OCI-LY3 (cell line): Measurements from ENCODE around the gene CSTB.

Experiments used
- H2AFZ ChIP-seq: fragments of 200-600, 300-600 bp; shearing (Covaris generic); 2 replicates; pipeline ENCODE4 v1.6.0; 2014; ENCODE audit warnings: antibody characterized with exemption, low read depth, low read length
- H3K27ac ChIP-seq: fragments of 200-600, 300-600 bp; sonication (generic); 2 replicates; pipeline ENCODE4 v1.5.1; 2014; ENCODE audit warnings: mild to moderate bottlenecking, low read length, moderate library complexity, mixed read lengths
- H3K27me3 ChIP-seq: fragments of 200-600, 300-600 bp; sonication (generic); 2 replicates; pipeline ENCODE4 v1.6.1; 2014; ENCODE audit warnings: low read depth, low read length, mixed read lengths
- H3K36me3 ChIP-seq: fragments of 200-600, 300-600 bp; sonication (generic); replicated peaks from 2 replicates; pipeline ENCODE3; 2014; ENCODE audit warnings: low read depth, low read length, mixed read lengths
- H3K4me1 ChIP-seq: fragments of 300-600, 200-600 bp; sonication (generic); 2 replicates; pipeline ENCODE4 v1.6.1; 2014; ENCODE audit warnings: low read length, mixed read lengths
- H3K4me2 ChIP-seq: fragments of 200-600, 300-600 bp; sonication (generic); 2 replicates; pipeline ENCODE4 v1.6.1; 2014; ENCODE audit warnings: low read length, mixed read lengths
- H3K4me3 ChIP-seq: fragments of 300-600, 200-600 bp; sonication (generic); 2 replicates; pipeline ENCODE4 v1.5.1; 2014; ENCODE audit warnings: antibody characterized with exemption, mild to moderate bottlenecking, low read length, moderate library complexity
- H3K79me2 ChIP-seq: fragments of 300-600, 200-600 bp; shearing (Covaris generic); 2 replicates; pipeline ENCODE4 v1.6.1; 2014; ENCODE audit warnings: mild to moderate bottlenecking, low read length, mixed read lengths
- H3K9ac ChIP-seq: fragments of 300-600, 200-600 bp; shearing (Covaris generic); 2 replicates; pipeline ENCODE4 v1.6.0; 2014; ENCODE audit warnings: mild to moderate bottlenecking, low read length, moderate library complexity
- H3K9me3 ChIP-seq: fragments of 200-600, 300-600 bp; shearing (Covaris generic); 2 replicates; pipeline ENCODE4 v1.6.1; 2014; ENCODE audit warnings: low read length, mixed read lengths; ENCODE audit not compliant: insufficient read depth
- H4K20me1 ChIP-seq: fragments of 200-600, 300-600 bp; sonication (generic); 2 replicates; pipeline ENCODE4 v1.6.1; 2016; ENCODE audit warnings: low read length, mixed read lengths; ENCODE audit not compliant: insufficient read depth
- CTCF ChIP-seq: fragments of 200-600, 300-600 bp; sonication (generic); IDR thresholded peaks from 2 replicates; pipeline ENCODE4 v1.5.1; 2014; ENCODE audit warnings: antibody characterized with exemption, low read length, low read depth
- EZH2phosphoT487 ChIP-seq: fragments of 200-600 bp; shearing (Covaris generic); IDR thresholded peaks from 2 replicates; pipeline ENCODE4 v1.6.1; 2018; ENCODE audit warnings: antibody characterized with exemption, mixed run types, low read depth

The CSTB gene

GRCh38 chr21:43812139-43812821 is 36.2 kb upstream of the CSTB start:
- Histone ChIP-seq H3K4me2 (peak overlapping the region; percentile 99), H3K4me1 (peaks cover 45% of the 10 kb centered on the region), H3K27ac (no peak overlapping the region), H4K20me1 (no peaks in the 10 kb centered on the region), H2AFZ (no peak overlapping the region), H3K4me3 (peak overlapping the region; percentile 77; the same call in 1 of the 2 replicates), H3K27me3 (0 out of 2 replicates have a peak, but pooled peaks cover 2% of the 10 kb centered on the region), H3K79me2 (no peaks in the 10 kb centered on the region), H3K9me3 (no peaks in the 10 kb centered on the region), H3K36me3 (no peaks in the 10 kb centered on the region), H3K9ac (no peak overlapping the region)
- TF ChIP-seq EZH2phosphoT487 (no peak), CTCF (no peak)

DNA sequence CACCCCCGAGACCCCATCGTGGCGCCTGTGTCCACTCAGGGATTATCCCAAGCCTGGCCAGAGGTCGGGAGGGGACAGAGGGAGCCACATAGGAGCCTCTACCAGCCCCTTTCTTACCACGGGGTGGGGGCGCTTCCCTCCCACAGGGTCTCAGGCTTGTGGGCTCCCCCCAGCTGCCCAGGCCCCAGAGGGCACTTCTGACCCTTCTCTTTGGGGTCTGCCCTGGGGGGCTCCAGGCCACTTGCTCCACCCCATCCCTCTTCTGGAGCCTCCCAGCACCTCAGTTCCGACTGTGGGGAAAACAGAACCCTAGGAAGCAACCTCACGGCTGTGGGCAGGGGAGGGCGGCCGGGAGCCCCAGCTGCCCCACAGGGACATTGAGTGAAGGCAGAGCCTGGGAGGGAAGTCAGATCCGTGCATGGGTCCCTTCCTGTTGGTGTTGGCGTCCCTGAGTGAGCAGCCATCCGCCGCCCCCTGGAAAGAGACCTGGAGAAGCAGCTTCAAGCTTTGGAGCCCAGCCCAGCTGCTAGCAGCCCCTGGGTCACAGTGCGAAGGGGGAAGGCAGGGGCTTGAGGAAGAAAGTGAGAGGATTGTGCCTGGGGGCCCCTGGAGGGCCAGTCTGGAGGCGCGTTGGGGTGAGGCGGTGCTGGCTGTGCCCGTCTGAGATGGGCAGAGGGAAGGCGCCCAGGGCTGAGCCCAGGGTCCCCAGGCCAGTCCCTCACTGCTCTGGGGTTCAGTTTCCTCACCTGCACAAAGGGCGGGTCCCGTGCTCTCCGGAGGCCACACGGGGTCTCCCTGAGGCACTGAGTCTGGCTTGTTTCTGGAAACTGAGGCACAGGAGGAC is 35.4 kb upstream of the CSTB start:
- H3K4me3 ChIP-seq = peak overlapping the region; percentile 77
- no peak overlapping the region for H2AFZ ChIP-seq

DNA sequence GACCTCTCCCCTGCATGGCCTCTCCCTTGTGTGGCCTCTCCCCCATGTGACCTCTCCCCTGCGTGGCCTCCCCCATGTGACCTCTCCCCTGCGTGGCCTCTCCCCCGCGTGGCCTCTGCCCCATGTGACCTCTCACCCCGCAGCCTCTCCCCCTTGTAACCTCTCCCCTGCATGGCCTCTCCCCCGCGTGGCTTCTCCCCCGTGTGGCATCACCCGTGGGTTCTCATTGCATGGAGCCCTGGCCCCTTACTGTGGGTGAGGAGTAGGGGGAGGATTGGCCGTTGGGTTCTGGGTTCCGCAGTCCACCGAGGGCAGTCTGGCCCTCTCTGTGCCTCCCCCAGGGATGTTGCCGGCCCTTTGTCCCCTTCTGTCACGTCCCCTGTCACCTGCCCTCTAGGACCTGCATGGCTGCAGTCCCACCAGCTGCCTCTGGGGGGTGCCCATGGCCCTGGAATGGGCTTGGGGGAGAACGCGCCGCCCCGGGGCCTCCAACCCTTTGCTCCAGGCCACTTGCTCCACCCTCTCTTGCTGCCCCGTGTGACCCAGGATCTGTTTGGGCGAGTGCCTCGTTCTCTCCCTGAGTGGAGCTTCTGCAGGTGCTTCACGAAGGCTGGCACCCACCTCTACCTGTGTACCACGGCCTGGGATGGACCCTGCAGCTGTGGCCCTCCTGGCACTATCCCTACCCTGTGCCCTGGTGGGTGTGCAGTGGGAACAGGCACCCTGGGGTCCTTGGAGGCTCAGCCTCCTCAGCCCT is 34.6 kb upstream of the CSTB start:
- Histone ChIP-seq H3K27ac (peak overlapping the region; percentile 58), H3K36me3 (peaks cover 14% of the 10 kb centered on the region), H2AFZ (no peak overlapping the region; the same call in 1 of the 2 replicates), H3K27me3 (0 out of 2 replicates have a peak, but pooled peaks cover 2% of the 10 kb centered on the region), H4K20me1 (no peaks in the 10 kb centered on the region), H3K79me2 (peaks cover 8% of the 10 kb centered on the region), H3K9me3 (peaks cover 10% of the 10 kb centered on the region; the same call in 1 of the 2 replicates), H3K4me2 (peak overlapping the region; percentile 99), H3K4me3 (peak overlapping the region; percentile 77), H3K9ac (peak overlapping the region; percentile 70), H3K4me1 (peaks cover 59% of the 10 kb centered on the region)
- TF ChIP-seq CTCF = peak; percentile 83
- no peak for TF ChIP-seq EZH2phosphoT487

More for the DNA sequence above, 35.4 kb upstream of the CSTB start:
- TF ChIP-seq EZH2phosphoT487 = no peak
- no peak for TF ChIP-seq CTCF
- Histone ChIP-seq H3K9me3 (peaks cover 4% of the 10 kb centered on the region; the same call in 1 of the 2 replicates), H3K9ac (peak overlapping the region; percentile 70), H3K4me1 (peaks cover 51% of the 10 kb centered on the region), H3K27ac (no peak overlapping the region; the same call in 1 of the 2 replicates), H3K36me3 (peaks cover 7% of the 10 kb centered on the region), H4K20me1 (no peaks in the 10 kb centered on the region), H3K79me2 (peaks cover 6% of the 10 kb centered on the region), H3K27me3 (0 out of 2 replicates have a peak, but pooled peaks cover 2% of the 10 kb centered on the region), H3K4me2 (peak overlapping the region; percentile 99)
